Measurements from ENCODE around the gene CTNNA3. TPM values are rescaled to one million over a fixed set of nuclear protein-coding genes. Genes with fewer than 3 reads are reported as not detected.

CTNNA3 gene
- total RNA-seq, 1 experiment from 2014 or later: 0.20 TPM

GRCh38 chr10:67246066-67246555 lies 449.9 kb downstream of the CTNNA3 start:
- intact Hi-C loops (cut with micrococcal nuclease; ENCODE audit: unreplicated experiment): no loop called here
- Mint-ChIP-seq H3K4me3 (ENCODE audit: unreplicated experiment) (no peak overlapping the region), H3K27ac (ENCODE audit: unreplicated experiment) (no peak overlapping the region), H3K9me3 (ENCODE audit: unreplicated experiment) (no peaks in the 10 kb centered on the region), H3K36me3 (ENCODE audit: insufficient read depth, unreplicated experiment) (no peaks in the 10 kb centered on the region), H3K4me1 (ENCODE audit: low read depth, unreplicated experiment) (peaks cover 8% of the 10 kb centered on the region), H3K27me3 (ENCODE audit: insufficient read depth, unreplicated experiment) (no peaks in the 10 kb centered on the region)
- TF ChIP-seq CTCF (IDR thresholded peaks at IDR 0.05; ENCODE audit: insufficient read depth in 1 of 2, low read depth in 1 of 2, low read length in 1 of 2, severe bottlenecking in 1 of 2, unreplicated experiment in 1 of 2): no peak
- ChIA-PET CTCF (interaction anchor here (0.7 kb wide), 1 partner anchor 451 kb away, joined by 4 read pairs; no protein-coding TSS in a partner anchor), POLR2A (no interaction called here)
- Histone ChIP-seq H3K36me3 (ENCODE audit: control insufficient read depth, insufficient read depth, low read length) (no peaks in the 10 kb centered on the region), H3K4me1 (peaks cover 10% of the 10 kb centered on the region; the same call in 1 of the 2 replicates), H3K9me3 (no peaks in the 10 kb centered on the region; the same call in 1 of the 2 replicates), H3K27me3 (replicated peaks; ENCODE audit: control insufficient read depth, insufficient read depth, low read length) (no peaks in the 10 kb centered on the region), H3K4me3 (ENCODE audit: low read depth, low read length) (no peak overlapping the region)
- no TSS peak for BruUV-seq (replicated peaks)
- DNase-seq: no peak

GRCh38 chr10:67242528-67242927 lies 453.5 kb downstream of the CTNNA3 start:
- Histone ChIP-seq H3K27me3 (replicated peaks; ENCODE audit: control insufficient read depth, insufficient read depth, low read length) (no peaks in the 10 kb centered on the region), H3K36me3 (ENCODE audit: control insufficient read depth, insufficient read depth, low read length) (no peaks in the 10 kb centered on the region), H3K4me1 (peaks cover 14% of the 10 kb centered on the region; the same call in 1 of the 2 replicates), H3K4me3 (ENCODE audit: low read depth, low read length) (no peak overlapping the region), H3K9me3 (no peaks in the 10 kb centered on the region; the same call in 1 of the 2 replicates)
- no peaks in the 10 kb centered on the region for H3K36me3 Mint-ChIP-seq (ENCODE audit: insufficient read depth, unreplicated experiment)
- no peak for TF ChIP-seq CTCF (IDR thresholded peaks at IDR 0.05; ENCODE audit: insufficient read depth in 1 of 2, low read depth in 1 of 2, low read length in 1 of 2, severe bottlenecking in 1 of 2, unreplicated experiment in 1 of 2)
- DNase-seq: no peak
- H3K9me3 Mint-ChIP-seq (ENCODE audit: unreplicated experiment): peaks cover 6% of the 10 kb centered on the region
- intact Hi-C loops (cut with micrococcal nuclease; ENCODE audit: unreplicated experiment): loop anchor here (5.0 kb wide), 2 partner anchors 40 to 65 kb away; no protein-coding TSS in a partner anchor
- H3K27ac Mint-ChIP-seq (ENCODE audit: unreplicated experiment): no peak overlapping the region
- ChIA-PET CTCF (no interaction called here), POLR2A (no interaction called here)
- no TSS peak for BruUV-seq (replicated peaks)
- peaks cover 15% of the 10 kb centered on the region for H3K4me1 Mint-ChIP-seq (ENCODE audit: low read depth, unreplicated experiment)
- H3K27me3 Mint-ChIP-seq (ENCODE audit: insufficient read depth, unreplicated experiment): no peaks in the 10 kb centered on the region
- H3K4me3 Mint-ChIP-seq (ENCODE audit: unreplicated experiment): no peak overlapping the region

GRCh38 chr10:67241451-67241850 lies 454.5 kb downstream of the CTNNA3 start:
- DNase-seq: peak in 1 of 2 experiments; percentile 26
- POLR2A ChIA-PET: no interaction called here

More at GRCh38 chr10:67241451-67241850, 454.5 kb downstream of the CTNNA3 start:
- peaks cover 14% of the 10 kb centered on the region; the same call in 1 of the 2 replicates for H3K4me1 ChIP-seq
- TF ChIP-seq CTCF (IDR thresholded peaks at IDR 0.05; ENCODE audit: insufficient read depth in 1 of 2, low read depth in 1 of 2, low read length in 1 of 2, severe bottlenecking in 1 of 2, unreplicated experiment in 1 of 2): no peak
- CTCF ChIA-PET: no interaction called here
- H3K27me3 ChIP-seq (replicated peaks; ENCODE audit: control insufficient read depth, insufficient read depth, low read length): no peaks in the 10 kb centered on the region
- Mint-ChIP-seq H3K27ac (ENCODE audit: unreplicated experiment) (no peak overlapping the region), H3K27me3 (ENCODE audit: insufficient read depth, unreplicated experiment) (no peaks in the 10 kb centered on the region), H3K36me3 (ENCODE audit: insufficient read depth, unreplicated experiment) (no peaks in the 10 kb centered on the region), H3K9me3 (ENCODE audit: unreplicated experiment) (peaks cover 6% of the 10 kb centered on the region), H3K4me3 (ENCODE audit: unreplicated experiment) (no peak overlapping the region), H3K4me1 (ENCODE audit: low read depth, unreplicated experiment) (peaks cover 15% of the 10 kb centered on the region)
- no TSS peak for BruUV-seq (replicated peaks)
- intact Hi-C loops (cut with micrococcal nuclease; ENCODE audit: unreplicated experiment): loop anchor here (5.0 kb wide), 2 partner anchors 41 to 66 kb away; no protein-coding TSS in a partner anchor
- no peaks in the 10 kb centered on the region for H3K36me3 ChIP-seq (ENCODE audit: control insufficient read depth, insufficient read depth, low read length)
- H3K4me3 ChIP-seq (ENCODE audit: low read depth, low read length): no peak overlapping the region
- no peaks in the 10 kb centered on the region; the same call in 1 of the 2 replicates for H3K9me3 ChIP-seq

Data from Caco-2 (cell line).